ENCODE results near the gene LY86.

The LY86 gene

DNA sequence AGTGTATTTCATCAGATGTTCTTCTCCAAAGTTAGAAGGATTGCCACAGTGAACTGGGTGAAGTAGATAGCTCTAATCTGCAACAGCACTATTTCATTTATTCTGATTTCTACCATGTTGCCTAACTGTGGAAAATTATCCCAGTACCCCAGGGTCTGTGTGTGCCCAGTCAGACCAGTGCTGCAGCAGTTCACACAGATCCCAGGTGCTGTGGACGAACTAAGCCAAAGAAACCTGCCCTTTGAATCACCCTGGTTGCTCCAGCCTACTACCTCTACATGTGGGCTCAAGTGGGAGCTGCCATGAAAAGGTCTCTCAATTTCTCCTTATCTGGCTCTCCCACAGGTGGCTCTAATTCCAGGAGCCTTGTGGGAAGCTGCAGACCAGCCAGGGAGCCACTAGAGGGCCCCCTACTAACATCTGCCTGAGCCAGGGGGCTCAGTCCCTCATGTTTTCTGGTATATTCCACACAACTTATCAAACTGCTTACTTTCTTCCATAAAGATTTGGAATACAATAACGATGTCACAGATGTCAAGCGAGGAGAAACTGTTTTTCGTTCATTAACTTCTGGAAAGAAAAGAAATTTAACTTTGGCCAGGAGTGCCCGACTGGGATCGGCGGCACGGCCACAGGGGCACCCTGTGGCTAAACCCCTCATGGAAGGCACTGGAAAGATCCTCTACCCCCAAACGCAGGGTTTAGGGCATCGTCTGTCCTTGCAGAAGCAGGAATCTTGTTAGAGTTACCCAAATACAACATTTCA is 31.6 kb upstream of the LY86 start:
- no peak for TF ChIP-seq SIN3A (IDR thresholded peaks at IDR 0.05; ENCODE audit: borderline replicate concordance, insufficient read depth, low read length)
- TF ChIP-seq POLR2AphosphoS5 (IDR thresholded peaks at IDR 0.05; ENCODE audit: low read depth, low read length): no peak
- no peak for TF ChIP-seq TAF1 (IDR thresholded peaks at IDR 0.05; ENCODE audit: borderline replicate concordance, insufficient read depth, low read length)
- TF ChIP-seq FOXP2 (optimal IDR thresholded peaks at IDR 0.05; ENCODE audit: borderline replicate concordance, extremely low read depth, extremely low read length, insufficient read depth): no peak
- TF ChIP-seq, protein P1, sequence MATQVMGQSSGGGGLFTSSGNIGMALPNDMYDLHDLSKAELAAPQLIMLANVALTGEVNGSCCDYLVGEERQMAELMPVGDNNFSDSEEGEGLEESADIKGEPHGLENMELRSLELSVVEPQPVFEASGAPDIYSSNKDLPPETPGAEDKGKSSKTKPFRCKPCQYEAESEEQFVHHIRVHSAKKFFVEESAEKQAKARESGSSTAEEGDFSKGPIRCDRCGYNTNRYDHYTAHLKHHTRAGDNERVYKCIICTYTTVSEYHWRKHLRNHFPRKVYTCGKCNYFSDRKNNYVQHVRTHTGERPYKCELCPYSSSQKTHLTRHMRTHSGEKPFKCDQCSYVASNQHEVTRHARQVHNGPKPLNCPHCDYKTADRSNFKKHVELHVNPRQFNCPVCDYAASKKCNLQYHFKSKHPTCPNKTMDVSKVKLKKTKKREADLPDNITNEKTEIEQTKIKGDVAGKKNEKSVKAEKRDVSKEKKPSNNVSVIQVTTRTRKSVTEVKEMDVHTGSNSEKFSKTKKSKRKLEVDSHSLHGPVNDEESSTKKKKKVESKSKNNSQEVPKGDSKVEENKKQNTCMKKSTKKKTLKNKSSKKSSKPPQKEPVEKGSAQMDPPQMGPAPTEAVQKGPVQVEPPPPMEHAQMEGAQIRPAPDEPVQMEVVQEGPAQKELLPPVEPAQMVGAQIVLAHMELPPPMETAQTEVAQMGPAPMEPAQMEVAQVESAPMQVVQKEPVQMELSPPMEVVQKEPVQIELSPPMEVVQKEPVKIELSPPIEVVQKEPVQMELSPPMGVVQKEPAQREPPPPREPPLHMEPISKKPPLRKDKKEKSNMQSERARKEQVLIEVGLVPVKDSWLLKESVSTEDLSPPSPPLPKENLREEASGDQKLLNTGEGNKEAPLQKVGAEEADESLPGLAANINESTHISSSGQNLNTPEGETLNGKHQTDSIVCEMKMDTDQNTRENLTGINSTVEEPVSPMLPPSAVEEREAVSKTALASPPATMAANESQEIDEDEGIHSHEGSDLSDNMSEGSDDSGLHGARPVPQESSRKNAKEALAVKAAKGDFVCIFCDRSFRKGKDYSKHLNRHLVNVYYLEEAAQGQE (IDR thresholded peaks at IDR 0.05; ENCODE audit: insufficient read depth in 1 of 2, low read depth in 2 of 2, low read length in 2 of 2): no peak

DNA sequence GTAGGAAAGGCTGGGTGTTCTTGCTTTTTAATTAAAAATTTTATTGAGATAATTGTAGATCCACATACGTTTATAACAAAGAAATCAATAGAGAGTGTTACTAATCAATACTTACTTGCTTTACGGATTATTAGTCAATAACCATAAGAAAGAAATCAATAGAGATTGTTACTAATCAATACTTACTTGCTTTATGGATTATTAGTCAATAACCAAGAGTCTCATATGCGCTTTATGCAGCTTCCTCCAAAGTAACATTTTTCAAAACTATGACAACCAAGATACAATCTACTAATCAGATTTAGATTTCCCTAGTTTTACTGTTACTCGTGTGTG is 31.0 kb upstream of the LY86 start:
- no peak for TF ChIP-seq FOXP2 (optimal IDR thresholded peaks at IDR 0.05; ENCODE audit: borderline replicate concordance, extremely low read depth, extremely low read length, insufficient read depth)
- TF ChIP-seq POLR2AphosphoS5 (IDR thresholded peaks at IDR 0.05; ENCODE audit: low read depth, low read length): no peak
- TF ChIP-seq SIN3A (IDR thresholded peaks at IDR 0.05; ENCODE audit: borderline replicate concordance, insufficient read depth, low read length): no peak
- TF ChIP-seq TAF1 (IDR thresholded peaks at IDR 0.05; ENCODE audit: borderline replicate concordance, insufficient read depth, low read length): no peak
- TF ChIP-seq, protein P1 (IDR thresholded peaks at IDR 0.05; ENCODE audit: insufficient read depth in 1 of 2, low read depth in 2 of 2, low read length in 2 of 2): no peak

DNA sequence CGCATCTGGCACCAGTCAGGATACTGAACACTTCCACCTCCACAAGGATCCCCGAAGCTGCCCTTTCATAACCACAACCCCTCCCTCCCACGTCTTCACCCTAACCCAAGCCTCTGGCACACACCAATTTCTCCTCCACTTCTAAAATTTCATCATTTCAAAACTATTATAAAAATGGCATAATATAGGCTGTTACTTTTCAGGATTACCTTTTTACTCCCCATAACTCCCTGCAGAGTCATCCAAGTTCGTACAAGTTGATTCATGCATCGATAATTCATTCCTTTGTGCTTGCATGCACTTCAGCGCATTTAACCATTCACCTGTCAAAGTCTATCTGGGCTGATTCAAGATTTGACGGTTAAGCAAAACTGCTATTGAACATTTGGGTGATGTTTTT is 30.6 kb upstream of the LY86 start:
- TF ChIP-seq, protein P1 (IDR thresholded peaks at IDR 0.05; ENCODE audit: insufficient read depth in 1 of 2, low read depth in 2 of 2, low read length in 2 of 2): no peak
- TF ChIP-seq SIN3A (IDR thresholded peaks at IDR 0.05; ENCODE audit: borderline replicate concordance, insufficient read depth, low read length): no peak
- no peak for TF ChIP-seq POLR2AphosphoS5 (IDR thresholded peaks at IDR 0.05; ENCODE audit: low read depth, low read length)
- TF ChIP-seq TAF1 (IDR thresholded peaks at IDR 0.05; ENCODE audit: borderline replicate concordance, insufficient read depth, low read length): no peak
- no peak for TF ChIP-seq FOXP2 (optimal IDR thresholded peaks at IDR 0.05; ENCODE audit: borderline replicate concordance, extremely low read depth, extremely low read length, insufficient read depth)

DNA sequence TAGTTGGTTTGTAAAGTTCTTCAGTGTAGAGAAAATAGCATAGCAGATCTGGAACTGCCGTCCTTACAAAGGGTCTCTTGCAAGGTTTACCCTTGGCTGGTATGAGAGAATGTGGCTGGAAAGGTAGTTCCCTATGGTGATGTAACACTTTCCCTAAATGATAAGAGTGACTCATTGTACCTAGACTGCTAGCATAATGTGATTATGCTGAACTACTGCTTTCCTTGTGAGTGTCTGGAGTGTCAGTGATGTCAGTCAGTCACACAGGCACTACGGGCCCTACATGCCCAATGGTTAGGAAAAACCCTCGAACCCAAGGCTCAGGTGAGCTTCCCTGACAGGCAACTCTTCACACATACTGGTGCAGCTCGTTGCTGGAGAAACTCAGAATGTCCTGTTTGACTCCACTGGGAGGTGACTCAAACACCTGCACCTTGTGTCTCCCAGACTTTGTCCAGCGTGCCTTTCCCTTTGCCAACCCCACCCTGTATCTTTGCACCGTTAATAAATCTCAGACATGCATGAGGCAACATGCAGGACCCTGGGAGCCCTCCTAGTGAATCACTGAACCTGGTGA is 28.4 kb upstream of the LY86 start:
- TF ChIP-seq TAF1 (IDR thresholded peaks at IDR 0.05; ENCODE audit: borderline replicate concordance, insufficient read depth, low read length): no peak
- no peak for TF ChIP-seq SIN3A (IDR thresholded peaks at IDR 0.05; ENCODE audit: borderline replicate concordance, insufficient read depth, low read length)
- TF ChIP-seq POLR2AphosphoS5 (IDR thresholded peaks at IDR 0.05; ENCODE audit: low read depth, low read length): no peak
- TF ChIP-seq, protein P1 (IDR thresholded peaks at IDR 0.05; ENCODE audit: insufficient read depth in 1 of 2, low read depth in 2 of 2, low read length in 2 of 2): no peak
- TF ChIP-seq FOXP2 (optimal IDR thresholded peaks at IDR 0.05; ENCODE audit: borderline replicate concordance, extremely low read depth, extremely low read length, insufficient read depth): no peak

Measured in PFSK-1 (cell line).